RWPE2 (cell line): Measurements from ENCODE around the gene LDLRAD4.

Experiments
- ATAC-seq: fragments of 200-7000 bp; cut with Tn5 transposase; 3 replicates; pipeline ENCODE4 v1.9.1; 2021; ENCODE audit warnings: low read depth
- DNase-seq: peaks from one replicate; pipeline ENCODE4 v3.0.0-alpha.2; 2020; ENCODE audit warnings: low spot score
- H3K27ac ChIP-seq: fragments of 450-650 bp; 2 replicates; pipeline ENCODE4 v1.5.1; 2017; ENCODE audit warnings: mild to moderate bottlenecking; ENCODE audit not compliant: poor library complexity, severe bottlenecking
- H3K27me3 ChIP-seq: fragments of 250-450 bp; sonication (Bioruptor Pico); 2 replicates; pipeline ENCODE4 v1.5.1; 2021; ENCODE audit warnings: mild to moderate bottlenecking, moderate library complexity; ENCODE audit not compliant: insufficient read depth, poor library complexity, severe bottlenecking
- H3K36me3 ChIP-seq: fragments of 250-450 bp; sonication (Bioruptor Pico); 2 replicates; pipeline ENCODE4 v1.5.1; 2020; ENCODE audit warnings: low read depth, mild to moderate bottlenecking, moderate library complexity
- H3K4me1 ChIP-seq: fragments of 250-450 bp; sonication (Bioruptor Pico); 2 replicates; pipeline ENCODE4 v1.5.1; 2021; ENCODE audit warnings: mild to moderate bottlenecking, moderate library complexity; ENCODE audit not compliant: insufficient read depth, poor library complexity, severe bottlenecking
- H3K4me3 ChIP-seq: fragments of 250-450 bp; sonication (Bioruptor Pico); 2 replicates; pipeline ENCODE4 v1.5.1; 2021; ENCODE audit warnings: mild to moderate bottlenecking, moderate library complexity; ENCODE audit not compliant: severe bottlenecking
- H3K9me3 ChIP-seq: fragments of 250-450 bp; sonication (Bioruptor Pico); 2 replicates; pipeline ENCODE4 v1.5.1; 2021; ENCODE audit warnings: mild to moderate bottlenecking, moderate library complexity; ENCODE audit not compliant: severe bottlenecking
- CTCF ChIP-seq: fragments of 450-650 bp; IDR thresholded peaks from one replicate; pipeline ENCODE4 v1.5.1; 2017; ENCODE audit warnings: mild to moderate bottlenecking, moderate library complexity; ENCODE audit not compliant: poor library complexity, severe bottlenecking

The LDLRAD4 gene

DNA sequence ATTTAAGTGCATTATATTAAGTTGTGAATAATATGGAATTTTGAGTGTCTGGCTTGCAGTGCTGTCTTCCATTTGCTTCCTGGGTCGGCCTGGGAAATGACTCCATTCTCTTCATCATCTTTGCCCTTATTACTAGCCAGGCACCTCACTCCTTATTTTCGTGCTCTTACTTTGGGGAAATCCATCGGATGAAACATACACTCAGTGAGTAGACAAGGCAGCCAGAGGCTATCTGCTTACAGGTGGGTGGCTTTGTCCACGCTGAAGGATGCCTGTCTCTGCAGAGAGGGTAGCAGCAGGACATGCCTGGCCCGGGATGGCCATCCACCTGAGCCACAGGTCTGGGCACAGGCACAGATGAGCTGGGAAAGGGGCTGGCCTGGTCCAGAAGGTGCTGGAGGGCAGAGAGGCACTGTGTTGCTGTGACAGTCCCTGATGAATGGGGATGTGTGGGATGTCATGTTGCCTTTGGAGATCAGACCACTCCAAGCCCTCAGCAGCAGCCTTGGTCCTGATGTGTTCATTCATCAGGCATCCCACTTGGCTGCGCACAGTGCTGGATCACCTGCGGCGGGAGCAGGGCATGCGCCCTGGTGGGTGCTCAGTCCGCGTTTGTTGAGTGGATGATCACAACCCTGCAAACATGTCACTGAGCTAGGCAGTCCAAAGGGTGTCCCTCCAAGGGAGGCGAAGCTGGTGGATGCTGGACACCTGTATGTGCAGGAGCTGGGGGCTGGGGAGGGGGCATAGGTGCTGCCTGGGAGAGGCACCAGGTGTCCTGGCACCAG, 236.0 kb downstream of the LDLRAD4 start:
- no peak for DNase-seq
- Histone ChIP-seq H3K27ac (no peak overlapping the region), H3K27me3 (no peaks in the 10 kb centered on the region), H3K4me3 (no peak overlapping the region), H3K36me3 (no peaks in the 10 kb centered on the region), H3K9me3 (no peaks in the 10 kb centered on the region), H3K4me1 (no peaks in the 10 kb centered on the region)
- no peak for ATAC-seq
- no peak for TF ChIP-seq CTCF

GRCh38 chr18:13455471-13455870, 236.9 kb downstream of the LDLRAD4 start:
- TF ChIP-seq CTCF = no peak
- Histone ChIP-seq H3K27ac (no peak overlapping the region), H3K9me3 (no peaks in the 10 kb centered on the region), H3K4me3 (no peak overlapping the region), H3K27me3 (no peaks in the 10 kb centered on the region), H3K4me1 (no peaks in the 10 kb centered on the region), H3K36me3 (no peaks in the 10 kb centered on the region)
- ATAC-seq (no peak), DNase-seq (no peak)

DNA sequence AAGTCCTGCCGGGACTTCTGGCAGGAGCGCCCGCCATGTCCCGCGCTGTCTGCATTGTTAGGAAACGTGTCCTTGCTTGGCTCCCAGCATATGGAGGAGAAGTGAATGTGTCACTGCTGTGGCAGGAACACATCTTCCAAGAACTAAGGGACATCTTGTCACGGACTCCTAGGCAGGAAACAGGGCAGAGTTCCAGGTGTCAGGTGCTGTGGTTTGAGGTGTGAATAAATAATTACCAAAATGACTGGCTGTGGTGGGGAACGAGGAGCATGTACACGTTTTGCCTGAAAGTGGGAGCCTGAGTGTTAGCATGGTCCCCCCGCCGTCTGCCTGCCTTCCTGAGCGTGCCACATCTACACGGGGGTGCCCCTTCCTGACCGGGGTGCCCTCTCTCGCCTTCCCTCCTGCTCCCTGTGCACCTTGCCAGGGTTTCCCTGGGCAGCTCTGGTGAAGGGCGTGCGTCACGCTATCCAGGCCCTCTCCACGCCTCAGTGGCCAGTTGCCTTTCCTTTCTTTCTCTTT, 237.5 kb downstream of the LDLRAD4 start:
- H3K9me3 ChIP-seq = no peaks in the 10 kb centered on the region
- no peak for ATAC-seq
- H3K36me3 ChIP-seq = no peaks in the 10 kb centered on the region
- no peak for DNase-seq
- H3K4me3 ChIP-seq = no peak overlapping the region
- no peaks in the 10 kb centered on the region for H3K27me3 ChIP-seq
- no peak overlapping the region for H3K27ac ChIP-seq
- H3K4me1 ChIP-seq = no peaks in the 10 kb centered on the region
- no peak for TF ChIP-seq CTCF

GRCh38 chr18:13456736-13457271, 238.2 kb downstream of the LDLRAD4 start:
- H3K9me3 ChIP-seq = no peaks in the 10 kb centered on the region
- DNase-seq (no peak), ATAC-seq (no peak)
- TF ChIP-seq CTCF = no peak
- H3K27me3 ChIP-seq = no peaks in the 10 kb centered on the region
- H3K36me3 ChIP-seq = no peaks in the 10 kb centered on the region
- H3K4me1 ChIP-seq = no peaks in the 10 kb centered on the region
- no peak overlapping the region for H3K4me3 ChIP-seq
- H3K27ac ChIP-seq = no peak overlapping the region

- Histone ChIP-seq H3K4me1 (no peaks in the 10 kb centered on the region), H3K27me3 (no peaks in the 10 kb centered on the region), H3K36me3 (no peaks in the 10 kb centered on the region), H3K9me3 (no peaks in the 10 kb centered on the region), H3K4me3 (no peak overlapping the region), H3K27ac (no peak overlapping the region)
- DNase-seq (no peak), ATAC-seq (no peak)
- TF ChIP-seq CTCF = no peak
Observed at GRCh38 chr18:13457327-13457726, 238.8 kb downstream of the LDLRAD4 start.
